Measurements from ENCODE around the gene ERP29. TPM values are rescaled to one million over a fixed set of nuclear protein-coding genes. Genes with fewer than 3 reads are reported as not detected.

The ERP29 gene
- total RNA-seq, 6 experiments from 2014 or later, result 41.7 to 124 (median 94.3) TPM

DNA sequence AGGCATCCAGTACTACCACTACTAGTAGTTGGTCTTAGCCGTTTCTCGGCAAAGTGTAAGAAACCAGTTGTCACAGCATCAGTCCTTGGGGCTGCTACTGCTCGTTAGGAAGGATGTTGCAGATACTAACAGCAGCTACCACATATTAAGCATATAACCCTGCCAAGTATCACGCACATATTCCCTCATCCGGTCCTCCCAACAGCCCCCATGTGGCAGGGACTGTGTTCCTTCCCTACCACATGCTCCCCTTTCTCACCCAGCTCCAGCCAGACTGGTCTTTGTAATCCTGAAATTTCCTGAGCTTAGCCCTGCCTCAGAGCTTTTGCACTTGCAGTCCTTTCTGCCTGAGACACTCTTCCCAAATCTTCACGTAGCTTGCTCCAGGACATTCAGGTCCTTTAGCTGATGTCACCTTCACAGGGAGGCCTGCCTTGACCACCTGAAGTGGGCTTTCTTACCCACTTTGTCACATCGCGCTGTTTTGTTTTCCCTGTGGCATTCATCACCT, 7.8 kb downstream of the ERP29 start:
- intact Hi-C loops (cut with DNase I), result no loop called here
- Histone ChIP-seq H3K27me3 (no peaks in the 10 kb centered on the region), H3K36me3 (peaks cover 0 to 30% (median 8%) of the 10 kb centered on the region in 4 donors), H3K4me1 (peaks cover 0 to 23% (median 3%) of the 10 kb centered on the region in 4 donors), H3K9me3 (no peaks in the 10 kb centered on the region), H3K4me3 (no peak overlapping the region), H3K27ac (no peak overlapping the region)
- WGBS (ENCODE audit: insufficient coverage, low coverage, low lambda C conversion rate, missing lambda C conversion rate), result 91% methylated on average over 6 of the region's 8 CpGs
- ATAC-seq, result no peak
- DNase-seq, result no peak
- TF ChIP-seq, protein P1, sequence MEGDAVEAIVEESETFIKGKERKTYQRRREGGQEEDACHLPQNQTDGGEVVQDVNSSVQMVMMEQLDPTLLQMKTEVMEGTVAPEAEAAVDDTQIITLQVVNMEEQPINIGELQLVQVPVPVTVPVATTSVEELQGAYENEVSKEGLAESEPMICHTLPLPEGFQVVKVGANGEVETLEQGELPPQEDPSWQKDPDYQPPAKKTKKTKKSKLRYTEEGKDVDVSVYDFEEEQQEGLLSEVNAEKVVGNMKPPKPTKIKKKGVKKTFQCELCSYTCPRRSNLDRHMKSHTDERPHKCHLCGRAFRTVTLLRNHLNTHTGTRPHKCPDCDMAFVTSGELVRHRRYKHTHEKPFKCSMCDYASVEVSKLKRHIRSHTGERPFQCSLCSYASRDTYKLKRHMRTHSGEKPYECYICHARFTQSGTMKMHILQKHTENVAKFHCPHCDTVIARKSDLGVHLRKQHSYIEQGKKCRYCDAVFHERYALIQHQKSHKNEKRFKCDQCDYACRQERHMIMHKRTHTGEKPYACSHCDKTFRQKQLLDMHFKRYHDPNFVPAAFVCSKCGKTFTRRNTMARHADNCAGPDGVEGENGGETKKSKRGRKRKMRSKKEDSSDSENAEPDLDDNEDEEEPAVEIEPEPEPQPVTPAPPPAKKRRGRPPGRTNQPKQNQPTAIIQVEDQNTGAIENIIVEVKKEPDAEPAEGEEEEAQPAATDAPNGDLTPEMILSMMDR (IDR thresholded peaks at IDR 0.05), result no peak
- no peak for TF ChIP-seq POLR2A (IDR thresholded peaks at IDR 0.05)

DNA sequence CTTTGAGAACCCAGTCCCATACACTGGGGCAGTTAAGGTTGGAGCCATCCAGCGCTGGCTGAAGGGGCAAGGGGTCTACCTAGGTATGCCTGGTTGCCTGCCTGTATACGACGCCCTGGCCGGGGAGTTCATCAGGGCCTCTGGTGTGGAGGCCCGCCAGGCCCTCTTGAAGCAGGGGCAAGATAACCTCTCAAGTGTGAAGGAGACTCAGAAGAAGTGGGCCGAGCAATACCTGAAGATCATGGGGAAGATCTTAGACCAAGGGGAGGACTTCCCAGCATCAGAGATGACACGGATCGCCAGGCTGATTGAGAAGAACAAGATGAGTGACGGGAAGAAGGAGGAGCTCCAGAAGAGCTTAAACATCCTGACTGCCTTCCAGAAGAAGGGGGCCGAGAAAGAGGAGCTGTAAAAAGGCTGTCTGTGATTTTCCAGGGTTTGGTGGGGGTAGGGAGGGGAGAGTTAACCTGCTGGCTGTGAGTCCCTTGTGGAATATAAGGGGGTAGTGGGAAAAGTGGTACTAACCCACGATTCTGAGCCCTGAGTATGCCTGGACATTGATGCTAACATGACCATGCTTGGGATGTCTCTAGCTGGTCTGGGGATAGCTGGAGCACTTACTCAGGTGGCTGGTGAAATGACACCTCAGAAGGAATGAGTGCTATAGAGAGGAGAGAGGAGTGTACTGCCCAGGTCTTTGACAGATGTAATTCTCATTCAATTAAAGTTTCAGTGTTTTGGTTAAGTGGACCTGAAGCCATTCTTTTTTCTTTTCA, 9.2 kb downstream of the ERP29 start:
- DNase-seq (no peak), ATAC-seq (no peak)
- H3K27ac ChIP-seq, result peak overlapping the region in 2 of 3 donors; percentile 82 to 86
- WGBS (ENCODE audit: insufficient coverage, low coverage, low lambda C conversion rate, missing lambda C conversion rate), result 95% methylated on average over 5 of the region's 11 CpGs
- no peak overlapping the region for H3K4me3 ChIP-seq
- peaks cover 0 to 24% (median 8%) of the 10 kb centered on the region in 4 donors for H3K36me3 ChIP-seq
- H3K27me3 ChIP-seq, result no peaks in the 10 kb centered on the region
- intact Hi-C loops (cut with DNase I), result no loop called here
- no peaks in the 10 kb centered on the region for H3K9me3 ChIP-seq
- no peak for TF ChIP-seq POLR2A (IDR thresholded peaks at IDR 0.05)
- TF ChIP-seq, protein P1 (IDR thresholded peaks at IDR 0.05), result no peak
- H3K4me1 ChIP-seq, result peaks cover 0 to 23% (median 3%) of the 10 kb centered on the region in 4 donors

DNA sequence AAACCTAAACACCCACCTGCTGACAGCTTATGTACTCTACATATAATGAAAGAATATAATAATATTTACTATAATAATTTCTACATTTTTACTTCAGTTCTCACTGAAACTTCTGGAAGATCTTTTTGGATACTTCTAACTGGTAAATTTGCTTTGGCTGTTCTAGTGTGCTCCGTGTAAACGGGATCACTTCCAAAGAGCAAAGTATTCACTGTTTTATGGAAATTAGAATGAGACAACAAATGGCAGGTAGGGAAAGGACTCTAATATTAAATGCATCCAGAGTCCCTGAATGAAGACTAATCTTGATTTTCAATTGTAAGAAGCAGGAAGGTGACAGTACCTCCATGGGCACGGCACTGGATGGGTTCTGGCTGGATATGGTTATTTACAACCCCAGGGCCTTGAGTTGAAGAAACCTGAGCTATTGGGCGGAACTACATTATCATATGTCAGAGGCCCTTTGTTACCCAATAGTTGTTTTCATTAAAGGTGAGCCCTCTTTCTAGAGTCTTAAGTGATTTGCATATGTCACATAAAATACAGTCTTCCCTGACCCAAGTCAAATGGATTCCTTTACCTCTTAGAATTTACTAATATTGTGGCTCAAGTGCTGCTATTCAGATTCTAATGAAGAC, 10.7 kb downstream of the ERP29 start:
- 43% methylated on average over 4 of the region's 4 CpGs for WGBS (ENCODE audit: insufficient coverage, low coverage, low lambda C conversion rate, missing lambda C conversion rate)
- Histone ChIP-seq H3K4me3 (no peak overlapping the region), H3K4me1 (peaks cover 0 to 19% (median 3%) of the 10 kb centered on the region in 4 donors), H3K27me3 (no peaks in the 10 kb centered on the region), H3K27ac (peak overlapping the region in 2 of 3 donors; percentile 82 to 86), H3K9me3 (no peaks in the 10 kb centered on the region), H3K36me3 (peaks cover 0 to 23% (median 8%) of the 10 kb centered on the region in 4 donors)
- intact Hi-C loops (cut with DNase I), result no loop called here
- TF ChIP-seq, protein P1 (IDR thresholded peaks at IDR 0.05), result no peak
- no peak for TF ChIP-seq POLR2A (IDR thresholded peaks at IDR 0.05)
- ATAC-seq (peak; percentile 73 to 90 (median 82)), DNase-seq (no peak)

DNA sequence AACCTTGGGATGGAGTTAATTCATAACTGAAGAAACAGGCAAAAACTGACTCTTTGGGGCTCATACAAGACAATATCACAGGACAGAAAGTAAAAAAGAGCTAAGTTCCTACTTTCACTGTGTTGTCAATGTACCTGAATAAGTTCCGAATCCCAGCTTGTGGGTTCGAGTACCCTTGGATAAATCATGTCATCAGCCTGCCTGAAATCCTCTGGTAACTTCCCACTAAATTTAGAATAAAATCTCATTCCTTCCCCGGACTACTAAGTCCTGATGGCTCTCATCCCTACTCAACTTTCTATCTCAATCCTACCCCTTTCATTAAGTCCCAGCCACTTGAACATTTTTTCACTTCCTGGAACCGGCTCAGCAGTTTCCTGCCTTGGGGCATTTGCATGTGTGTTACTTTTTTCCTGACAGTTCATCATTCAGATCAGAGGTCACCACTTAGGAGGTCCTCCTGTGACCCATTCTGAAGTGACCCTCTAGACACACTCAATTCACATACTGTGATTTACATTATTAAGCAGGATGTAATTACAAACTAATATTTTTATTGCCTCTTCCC, 12.7 kb downstream of the ERP29 start:
- 77% methylated on average over 4 of the region's 4 CpGs for WGBS (ENCODE audit: insufficient coverage, low coverage, low lambda C conversion rate, missing lambda C conversion rate)
- H3K4me3 ChIP-seq, result no peak overlapping the region
- intact Hi-C loops (cut with DNase I), result no loop called here
- no peaks in the 10 kb centered on the region for H3K27me3 ChIP-seq
- ATAC-seq (no peak), DNase-seq (no peak)
- H3K4me1 ChIP-seq, result peaks cover 0 to 19% (median 3%) of the 10 kb centered on the region in 4 donors
- H3K27ac ChIP-seq, result no peak overlapping the region
- peaks cover 0 to 31% (median 5%) of the 10 kb centered on the region in 4 donors for H3K36me3 ChIP-seq
- H3K9me3 ChIP-seq, result no peaks in the 10 kb centered on the region
- TF ChIP-seq POLR2A (IDR thresholded peaks at IDR 0.05), result no peak
